Mesendoderm (in vitro differentiated cells): ENCODE measurements around the gene PTGDS. TPM values are rescaled to one million over a fixed set of nuclear protein-coding genes. Genes with fewer than 3 reads are reported as not detected.

ENCODE experiments used
- DNase-seq: peaks from one replicate; pipeline ENCODE4 v3.0.0; 2013
- H2AK5ac ChIP-seq: 2 replicates; pipeline ENCODE4 v1.6.1; 2013; ENCODE audit warnings: low read length, inconsistent platforms
- H2BK120ac ChIP-seq: 2 replicates; pipeline ENCODE4 v1.6.1; 2013; ENCODE audit warnings: low read depth, mild to moderate bottlenecking, low read length, moderate library complexity, mixed read lengths
- H2BK15ac ChIP-seq: replicated peaks from 2 replicates; pipeline ENCODE4 v1.6.1; 2013; ENCODE audit warnings: low read depth, mild to moderate bottlenecking, moderate library complexity
- H2BK5ac ChIP-seq: 2 replicates; pipeline ENCODE4 v1.6.1; 2013; ENCODE audit warnings: low read length, inconsistent platforms
- H3K18ac ChIP-seq: 2 replicates; pipeline ENCODE4 v1.6.1; 2013; ENCODE audit warnings: mild to moderate bottlenecking, low read length, mixed read lengths
- H3K23ac ChIP-seq: one replicate; pipeline ENCODE4 v1.6.1; 2013; ENCODE audit warnings: low read length
- H3K27ac ChIP-seq: 2 replicates; pipeline ENCODE4 v1.5.1; 2013; ENCODE audit warnings: low read depth, mild to moderate bottlenecking, inconsistent platforms, low read length, moderate library complexity
- H3K27me3 ChIP-seq: 2 replicates; pipeline ENCODE4 v1.6.1; 2013; ENCODE audit warnings: low read length, control low read depth, mild to moderate bottlenecking, inconsistent platforms; ENCODE audit not compliant: insufficient read depth, poor library complexity
- H3K36me3 ChIP-seq: 2 replicates; pipeline ENCODE4 v1.6.1; 2013; ENCODE audit warnings: low read length, inconsistent platforms; ENCODE audit not compliant: control insufficient read depth, insufficient read depth
- H3K4ac ChIP-seq: one replicate; pipeline ENCODE4 v1.6.1; 2013; ENCODE audit warnings: low read depth, mild to moderate bottlenecking, low read length, moderate library complexity
- H3K4me1 ChIP-seq: 2 replicates; pipeline ENCODE4 v1.6.1; 2013; ENCODE audit warnings: low read depth, low read length, inconsistent platforms; ENCODE audit not compliant: control insufficient read depth
- H3K4me2 ChIP-seq: 2 replicates; pipeline ENCODE4 v1.6.1; 2013; ENCODE audit warnings: low read length
- H3K4me3 ChIP-seq: 2 replicates; pipeline ENCODE4 v1.5.1; 2013; ENCODE audit warnings: mild to moderate bottlenecking, low read length
- H3K56ac ChIP-seq: one replicate; pipeline ENCODE4 v1.6.1; 2013; ENCODE audit warnings: low read length
- H3K79me1 ChIP-seq: 2 replicates; pipeline ENCODE4 v1.6.1; 2013; ENCODE audit warnings: low read length, inconsistent platforms
- H3K79me2 ChIP-seq: 2 replicates; pipeline ENCODE4 v1.6.1; 2013; ENCODE audit warnings: mild to moderate bottlenecking, low read length; ENCODE audit not compliant: control insufficient read depth, insufficient read depth
- H3K9ac ChIP-seq: 2 replicates; pipeline ENCODE4 v1.6.1; 2013; ENCODE audit warnings: low read length, inconsistent platforms
- H4K5ac ChIP-seq: one replicate; pipeline ENCODE4 v1.6.1; 2013; ENCODE audit warnings: low read length
- H4K8ac ChIP-seq: one replicate; pipeline ENCODE4 v1.6.1; 2013; ENCODE audit warnings: low read depth, mild to moderate bottlenecking, control low read depth, low read length, moderate library complexity
- WGBS: extraction: QIAGEN DNeasy Blood & Tissue Kit; methylation state at CpG from one replicate; pipeline ENCODE4 v1.1.7; 2013; ENCODE audit warnings: low lambda C conversion rate, missing lambda C conversion rate; ENCODE audit not compliant: insufficient coverage; ENCODE audit errors: extremely low coverage; 5-methylcytosine and 5-hydroxymethylcytosine counted together
- polyA plus RNA-seq, 2 experiments: library from polyadenylated mRNA; stranded (reverse); fragments of 200-250 nt; gene quantifications; one replicate each; pipeline ENCODE4 v1.2.3, GENCODE V29; 2013

The PTGDS gene
- polyA plus RNA-seq (2013, experiment 1 of 2): 0.15 TPM
- 0.07 TPM for polyA plus RNA-seq (2013, experiment 2 of 2)

DNA sequence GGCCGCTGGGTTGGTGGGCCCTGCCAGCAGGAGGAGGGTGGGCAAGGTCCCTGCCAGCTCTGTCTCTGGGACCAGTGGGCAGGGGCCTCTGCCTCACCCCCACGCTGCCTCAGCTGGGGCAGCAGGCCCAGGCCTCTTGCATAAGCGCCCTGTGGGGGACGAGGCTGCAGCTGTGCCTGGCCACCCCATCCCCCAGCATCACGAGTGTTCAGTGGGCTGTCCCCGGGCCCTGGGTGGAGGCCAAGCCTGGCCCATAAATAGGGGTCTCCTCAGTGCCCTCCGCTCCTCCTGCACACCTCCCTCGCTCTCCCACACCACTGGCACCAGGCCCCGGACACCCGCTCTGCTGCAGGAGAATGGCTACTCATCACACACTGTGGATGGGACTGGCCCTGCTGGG, at the start of gene PTGDS:
Gene PTGDS, plus strand, starts transcription at position 282 of the 400 bp plus-strand sequence. Its CDS starts 75 bp downstream, at position 357.
- no peak within 1 kb of the TSS for H3K18ac ChIP-seq
- H3K9ac ChIP-seq: peak within 1 kb of the TSS; percentile 57
- H2BK120ac ChIP-seq: no peak within 1 kb of the TSS
- H3K4me2 ChIP-seq: peak within 1 kb of the TSS; percentile 84
- H3K56ac ChIP-seq: peak within 1 kb of the TSS; percentile 84
- H3K36me3 ChIP-seq: no peaks in the 10 kb centered on the region
- no peaks in the 10 kb centered on the region for H3K79me2 ChIP-seq
- no peaks in the 10 kb centered on the region for H3K4me1 ChIP-seq
- H3K79me1 ChIP-seq: no peaks in the 10 kb centered on the region
- no peak within 1 kb of the TSS for H3K4ac ChIP-seq
- no peak within 1 kb of the TSS for H4K5ac ChIP-seq
- H3K27me3 ChIP-seq: no peaks in the 10 kb centered on the region
- H3K27ac ChIP-seq: no peak within 1 kb of the TSS
- no peak for DNase-seq
- no peak within 1 kb of the TSS for H2AK5ac ChIP-seq
- WGBS: no CpG with 5 or more reads among the region's 10 CpGs
- no peak within 1 kb of the TSS for H3K23ac ChIP-seq
- H2BK5ac ChIP-seq: no peak within 1 kb of the TSS
- H2BK15ac ChIP-seq: no peak within 1 kb of the TSS
- H3K4me3 ChIP-seq: no peak within 1 kb of the TSS
- no peak within 1 kb of the TSS for H4K8ac ChIP-seq

DNA sequence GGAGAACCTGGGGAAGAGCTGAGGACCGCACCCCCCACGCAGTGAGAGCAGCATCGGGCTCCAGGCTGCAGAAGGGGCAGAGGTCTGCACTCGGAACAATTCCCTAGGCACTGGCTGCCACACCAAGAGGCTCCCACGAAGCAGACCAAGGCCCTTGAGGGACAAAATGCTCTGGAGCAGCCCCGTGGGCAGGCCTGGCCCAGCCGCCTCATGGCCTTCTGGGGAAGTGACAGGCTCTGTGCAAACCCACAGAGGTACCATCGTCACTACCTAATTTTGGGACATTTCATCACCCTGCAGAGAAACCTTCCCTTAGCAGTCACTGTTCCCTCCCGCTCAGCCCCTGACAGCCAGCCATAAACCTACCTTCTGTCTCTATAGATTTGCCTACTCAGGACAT, 48.7 kb upstream of the PTGDS start:
- Histone ChIP-seq H2BK15ac (no peak overlapping the region), H2BK5ac (no peak overlapping the region), H3K4me2 (no peak overlapping the region), H4K8ac (no peak overlapping the region), H3K9ac (no peak overlapping the region), H3K4me3 (no peak overlapping the region), H3K79me2 (no peaks in the 10 kb centered on the region), H3K79me1 (no peaks in the 10 kb centered on the region), H3K27me3 (no peaks in the 10 kb centered on the region), H3K18ac (no peak overlapping the region), H2BK120ac (no peak overlapping the region), H3K23ac (no peak overlapping the region), H4K5ac (no peak overlapping the region), H3K4ac (no peak overlapping the region), H3K4me1 (no peaks in the 10 kb centered on the region), H2AK5ac (no peak overlapping the region), H3K27ac (no peak overlapping the region), H3K36me3 (peaks cover 6% of the 10 kb centered on the region), H3K56ac (no peak overlapping the region)
- WGBS: no CpG with 5 or more reads among the region's 9 CpGs
- no peak for DNase-seq

DNA sequence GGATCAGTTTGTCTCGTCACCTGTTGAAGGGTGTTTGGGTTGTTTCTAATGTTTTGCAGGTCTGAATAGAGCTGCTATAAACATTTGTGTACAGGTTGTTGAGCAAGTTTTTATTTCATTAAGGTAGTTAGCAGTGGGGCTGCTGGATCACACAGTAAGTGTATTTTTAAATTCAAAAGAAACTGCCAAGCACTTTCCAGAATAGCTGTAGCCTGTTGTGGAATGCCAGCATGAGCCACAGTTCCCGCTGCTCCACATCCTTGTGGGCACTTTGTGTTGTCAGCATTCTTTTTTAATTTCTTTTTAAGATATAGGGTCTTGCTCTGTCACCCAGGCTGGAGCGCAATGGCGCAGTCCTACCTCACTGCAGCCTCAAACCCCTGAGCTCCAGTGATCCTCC, 47.3 kb upstream of the PTGDS start:
- Histone ChIP-seq H2BK15ac (no peak overlapping the region), H4K5ac (no peak overlapping the region), H3K36me3 (peaks cover 6% of the 10 kb centered on the region), H2BK5ac (no peak overlapping the region), H3K27me3 (no peaks in the 10 kb centered on the region), H3K18ac (no peak overlapping the region), H3K4me2 (no peak overlapping the region), H2AK5ac (no peak overlapping the region), H2BK120ac (no peak overlapping the region), H3K4ac (no peak overlapping the region), H3K4me1 (no peaks in the 10 kb centered on the region), H3K56ac (no peak overlapping the region), H3K9ac (no peak overlapping the region), H3K79me2 (no peaks in the 10 kb centered on the region), H3K4me3 (no peak overlapping the region), H3K79me1 (no peaks in the 10 kb centered on the region), H3K23ac (no peak overlapping the region), H4K8ac (no peak overlapping the region), H3K27ac (no peak overlapping the region)
- DNase-seq: no peak
- no CpG with 5 or more reads among the region's 4 CpGs for WGBS

DNA sequence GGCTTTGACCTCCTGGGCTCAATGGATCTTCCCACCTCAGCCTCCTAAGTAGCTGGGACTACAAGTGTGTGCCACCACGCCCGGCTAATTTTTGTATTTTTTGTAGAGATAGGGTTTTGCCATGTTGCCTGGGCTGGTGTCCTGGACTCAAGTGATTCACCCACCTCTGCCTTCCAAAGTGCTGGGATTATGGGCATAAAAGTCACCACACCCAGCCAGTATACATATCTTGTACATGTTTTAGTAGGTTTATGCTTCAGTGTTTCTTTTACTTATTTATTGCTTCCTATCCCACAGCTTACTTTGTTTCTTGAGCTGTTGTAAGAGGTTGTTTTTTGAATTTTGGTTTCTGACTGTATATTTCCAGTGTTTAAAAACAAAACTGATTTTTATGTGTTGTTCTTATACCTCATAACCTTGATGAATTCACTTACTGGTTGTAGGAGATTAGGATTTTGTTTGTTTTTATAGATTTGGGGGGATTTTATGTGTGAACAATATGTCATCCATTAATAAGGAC, 45.6 kb upstream of the PTGDS start:
- Histone ChIP-seq H3K79me2 (no peaks in the 10 kb centered on the region), H2BK5ac (no peak overlapping the region), H3K23ac (no peak overlapping the region), H3K56ac (no peak overlapping the region), H2AK5ac (no peak overlapping the region), H2BK15ac (no peak overlapping the region), H3K36me3 (peaks cover 6% of the 10 kb centered on the region), H4K8ac (no peak overlapping the region), H3K27me3 (no peaks in the 10 kb centered on the region), H3K79me1 (no peaks in the 10 kb centered on the region), H4K5ac (no peak overlapping the region), H3K27ac (no peak overlapping the region), H2BK120ac (no peak overlapping the region), H3K4me3 (no peak overlapping the region), H3K4ac (no peak overlapping the region), H3K4me2 (no peak overlapping the region), H3K4me1 (no peaks in the 10 kb centered on the region), H3K18ac (no peak overlapping the region), H3K9ac (no peak overlapping the region)
- no peak for DNase-seq
- no CpG with 5 or more reads among the region's 2 CpGs for WGBS

DNA sequence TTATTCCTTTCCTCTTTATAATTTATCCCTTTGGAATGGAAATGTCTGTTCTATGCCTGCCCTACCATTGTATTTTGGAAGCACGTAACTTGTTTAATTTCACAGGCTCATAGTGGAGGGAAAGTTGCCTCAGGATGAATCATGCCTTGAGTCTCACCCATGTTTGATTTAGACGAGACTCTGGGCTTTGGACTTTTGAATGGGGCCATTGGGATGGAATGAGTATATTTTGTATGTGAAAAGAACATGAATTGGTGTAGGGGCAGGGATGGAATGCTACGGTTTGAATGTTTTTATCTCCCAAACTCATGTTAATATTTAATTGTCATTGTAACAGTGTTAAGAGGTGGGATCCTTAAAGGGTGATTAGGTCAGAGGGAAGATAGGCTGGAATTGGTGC, 43.0 kb upstream of the PTGDS start:
- no peak overlapping the region for H2BK15ac ChIP-seq
- no peak overlapping the region for H2AK5ac ChIP-seq
- no peak for DNase-seq
- no peaks in the 10 kb centered on the region for H3K79me2 ChIP-seq
- H3K4me3 ChIP-seq: no peak overlapping the region
- no peak overlapping the region for H3K23ac ChIP-seq
- peaks cover 4% of the 10 kb centered on the region for H3K36me3 ChIP-seq
- H3K18ac ChIP-seq: no peak overlapping the region
- H3K4me1 ChIP-seq: no peaks in the 10 kb centered on the region
- H4K5ac ChIP-seq: no peak overlapping the region
- no peak overlapping the region for H3K4ac ChIP-seq
- H2BK120ac ChIP-seq: no peak overlapping the region
- H3K56ac ChIP-seq: no peak overlapping the region
- WGBS: no CpG with 5 or more reads among the region's 3 CpGs
- H3K27me3 ChIP-seq: no peaks in the 10 kb centered on the region
- H4K8ac ChIP-seq: no peak overlapping the region
- H3K9ac ChIP-seq: no peak overlapping the region
- H3K79me1 ChIP-seq: no peaks in the 10 kb centered on the region
- no peak overlapping the region for H3K27ac ChIP-seq
- H3K4me2 ChIP-seq: no peak overlapping the region
- H2BK5ac ChIP-seq: no peak overlapping the region

DNA sequence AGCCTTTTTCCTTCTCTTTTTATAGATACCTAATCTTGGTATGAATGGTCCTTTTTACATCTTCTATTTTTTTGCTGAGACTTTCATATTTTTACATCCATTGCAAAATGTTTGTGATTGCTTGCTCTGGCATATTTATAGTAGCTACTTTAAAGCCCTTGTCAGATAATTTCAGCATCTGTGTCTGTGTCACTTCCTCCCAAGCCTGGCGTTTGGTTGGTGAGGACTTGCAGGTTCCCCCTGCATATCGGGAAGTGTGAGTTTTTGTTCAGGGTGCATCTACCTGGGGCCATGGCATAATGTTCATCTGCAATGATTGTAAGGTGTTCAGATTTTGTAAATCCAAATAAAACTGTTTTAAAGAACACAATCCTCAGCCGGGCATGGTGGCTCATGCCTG, 41.7 kb upstream of the PTGDS start:
- Histone ChIP-seq H3K56ac (no peak overlapping the region), H3K36me3 (peaks cover 7% of the 10 kb centered on the region), H4K5ac (no peak overlapping the region), H2AK5ac (no peak overlapping the region), H3K23ac (no peak overlapping the region), H3K27me3 (no peaks in the 10 kb centered on the region), H4K8ac (no peak overlapping the region), H3K79me2 (no peaks in the 10 kb centered on the region), H3K4me1 (no peaks in the 10 kb centered on the region), H3K4me2 (no peak overlapping the region), H3K4ac (no peak overlapping the region), H3K27ac (no peak overlapping the region), H3K4me3 (no peak overlapping the region), H3K9ac (no peak overlapping the region), H3K18ac (no peak overlapping the region), H2BK120ac (no peak overlapping the region), H3K79me1 (no peaks in the 10 kb centered on the region), H2BK15ac (no peak overlapping the region), H2BK5ac (no peak overlapping the region)
- DNase-seq: no peak
- WGBS: no CpG with 5 or more reads among the region's 3 CpGs
